ENCODE results near the gene TFAM. TPM values are rescaled to one million over a fixed set of nuclear protein-coding genes. Genes with fewer than 3 reads are reported as not detected.
"Not testable (repeated sequence)": the region's sequence is repeated elsewhere in the genome, so short reads cannot be mapped to it uniquely, and the experiment has no call there.

TFAM gene
- total RNA-seq, 2 experiments from 2014 or later = 108 to 112 TPM

DNA sequence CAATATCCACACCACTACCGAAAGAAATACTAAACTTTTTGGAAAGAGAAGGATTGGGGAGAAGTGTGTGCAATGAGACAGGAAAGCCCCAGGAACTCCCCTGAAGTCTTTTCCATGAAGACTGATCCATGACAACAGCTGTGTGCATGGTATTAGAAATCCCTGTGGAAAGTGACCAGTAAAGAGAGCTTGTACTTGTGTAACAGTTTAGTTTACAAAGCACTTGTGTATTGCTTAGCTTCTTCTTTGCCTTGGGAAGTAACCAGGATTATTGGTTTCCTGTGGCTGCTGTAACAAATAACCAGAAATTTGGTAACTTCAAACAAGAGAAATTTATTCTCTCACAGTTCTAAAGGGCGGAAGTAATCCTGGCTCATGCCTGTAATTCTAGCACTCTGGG lies 18.8 kb downstream of the TFAM start:
- Mint-ChIP-seq H3K36me3 (ENCODE audit: low read depth) (peaks cover 5% of the 10 kb centered on the region), H3K27me3 (no peaks in the 10 kb centered on the region), H3K4me1 (no peaks in the 10 kb centered on the region), H3K4me3 (no peak overlapping the region), H3K27ac (no peak overlapping the region), H3K9me3 (ENCODE audit: low read depth) (no peaks in the 10 kb centered on the region)
- ChIA-PET POLR2A (interaction anchor here (0.5 kb wide), 1 partner anchor 13 kb away, joined by 3 read pairs; no protein-coding TSS in a partner anchor), CTCF (no interaction called here)
- no peak for DNase-seq
- ATAC-seq = no peak
- intact Hi-C loops (cut with DNase I, micrococcal nuclease) = no loop called here

DNA sequence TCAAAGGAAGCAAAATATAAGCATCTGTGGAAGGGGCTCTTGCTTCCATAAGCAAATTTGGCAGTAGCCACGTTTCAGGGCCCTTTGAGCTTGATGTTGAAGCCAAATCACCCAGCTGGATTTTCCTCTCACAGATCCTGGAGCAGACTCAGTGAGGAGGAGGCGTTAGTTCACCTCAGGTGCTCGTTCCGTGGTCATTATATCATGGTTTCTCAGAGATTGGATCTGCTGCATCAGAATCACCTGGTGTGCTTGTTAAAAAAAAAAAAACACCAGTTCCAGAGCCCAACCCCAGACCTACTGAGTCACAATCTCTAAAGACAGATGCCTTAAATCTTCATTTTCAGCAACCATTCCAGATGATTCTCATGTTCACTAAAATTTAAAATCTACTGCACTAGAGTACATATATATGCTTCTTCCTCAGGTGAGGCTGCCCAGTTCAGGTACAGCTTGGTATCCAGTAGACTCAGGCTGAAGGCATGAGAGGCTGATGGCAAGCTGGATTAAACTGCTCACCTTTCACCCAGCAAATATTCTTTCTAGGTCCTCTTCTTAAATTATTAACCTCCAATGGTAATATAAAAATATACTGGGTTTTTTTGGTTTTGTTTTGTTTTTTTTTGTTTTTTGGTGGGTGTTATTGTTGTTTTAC lies 24.9 kb downstream of the TFAM start:
- no peaks in the 10 kb centered on the region for H3K4me1 Mint-ChIP-seq
- no peaks in the 10 kb centered on the region for H3K27me3 Mint-ChIP-seq
- H3K9me3 Mint-ChIP-seq (ENCODE audit: low read depth) = no peaks in the 10 kb centered on the region
- no peak overlapping the region for H3K27ac Mint-ChIP-seq
- CTCF ChIA-PET = interaction anchor here (0.7 to 1.0 kb wide), 2 partner anchors 59 to 903 kb away, joined by 3 read pairs; no protein-coding TSS in a partner anchor
- H3K4me3 Mint-ChIP-seq = no peak overlapping the region
- no peaks in the 10 kb centered on the region for H3K36me3 Mint-ChIP-seq (ENCODE audit: low read depth)
- intact Hi-C loops (cut with DNase I, micrococcal nuclease) = no loop called here
- POLR2A ChIA-PET = no interaction called here
- no peak for DNase-seq
- ATAC-seq = no peak

DNA sequence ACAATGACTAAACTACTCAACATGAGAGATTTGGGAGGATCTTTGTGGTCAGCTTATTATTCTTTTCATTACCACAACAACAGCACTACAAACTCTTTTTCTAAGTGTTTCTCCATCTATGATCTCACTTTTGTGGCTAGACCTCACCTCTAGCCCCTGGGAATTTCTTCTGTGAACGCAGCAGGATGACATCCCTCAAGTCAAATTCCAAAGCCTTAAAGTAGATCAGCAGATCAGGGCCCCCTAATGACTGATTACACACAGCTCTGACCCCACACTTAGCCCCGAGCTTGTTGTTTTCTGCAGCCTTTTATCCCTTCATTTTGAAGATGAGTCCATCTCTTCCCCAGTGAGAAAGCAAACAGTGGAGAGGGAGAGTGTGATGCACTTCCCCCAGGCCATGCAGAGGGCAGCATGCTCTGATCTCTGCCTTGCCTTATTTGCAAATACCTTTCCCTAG lies 27.3 kb downstream of the TFAM start:
- ATAC-seq (no peak), DNase-seq (no peak)
- no peaks in the 10 kb centered on the region for H3K9me3 Mint-ChIP-seq (ENCODE audit: low read depth)
- CTCF ChIA-PET = no interaction called here
- no peak overlapping the region for H3K27ac Mint-ChIP-seq
- POLR2A ChIA-PET = no interaction called here
- intact Hi-C loops (cut with DNase I, micrococcal nuclease) = no loop called here
- H3K4me1 Mint-ChIP-seq = no peaks in the 10 kb centered on the region
- H3K27me3 Mint-ChIP-seq = peaks cover 2% of the 10 kb centered on the region
- no peaks in the 10 kb centered on the region for H3K36me3 Mint-ChIP-seq (ENCODE audit: low read depth)
- no peak overlapping the region for H3K4me3 Mint-ChIP-seq

DNA sequence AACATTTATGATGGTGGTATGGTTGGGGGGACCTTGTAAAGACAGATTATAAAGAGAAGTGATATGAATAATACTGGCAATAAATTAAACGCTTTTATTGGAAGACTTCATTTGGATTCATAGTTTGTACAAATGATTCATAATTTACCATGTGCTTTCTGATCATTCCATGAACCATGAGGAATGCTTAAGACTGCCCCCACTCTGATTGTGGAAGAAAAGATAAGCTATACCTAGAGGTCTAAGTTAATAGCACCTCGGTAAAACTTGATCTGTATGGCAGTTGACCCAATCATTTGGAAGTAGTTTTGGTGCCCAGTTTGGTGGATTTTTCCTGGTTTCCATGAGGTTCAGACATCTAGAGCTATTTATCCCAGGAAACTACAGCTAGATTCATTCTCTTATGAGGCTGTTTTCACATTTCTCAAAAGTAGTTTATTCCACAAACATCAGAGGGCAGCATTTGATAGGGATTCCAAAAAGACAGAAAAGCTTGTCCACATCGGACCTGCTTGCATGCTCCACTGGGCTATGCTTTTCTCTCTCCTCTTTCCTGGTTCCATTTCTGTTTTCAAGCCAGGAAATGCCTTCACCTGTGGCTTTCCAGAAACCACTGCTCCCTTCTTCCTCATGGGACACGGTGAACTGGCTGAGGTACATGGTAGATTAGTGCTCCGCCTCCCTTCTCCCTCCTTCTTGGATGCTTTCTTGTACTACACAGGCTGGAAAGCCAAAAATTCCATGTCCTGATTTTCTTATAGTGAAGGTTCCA lies 29.2 kb downstream of the TFAM start:
- POLR2A ChIA-PET = no interaction called here
- H3K4me3 Mint-ChIP-seq = no peak overlapping the region

DNA sequence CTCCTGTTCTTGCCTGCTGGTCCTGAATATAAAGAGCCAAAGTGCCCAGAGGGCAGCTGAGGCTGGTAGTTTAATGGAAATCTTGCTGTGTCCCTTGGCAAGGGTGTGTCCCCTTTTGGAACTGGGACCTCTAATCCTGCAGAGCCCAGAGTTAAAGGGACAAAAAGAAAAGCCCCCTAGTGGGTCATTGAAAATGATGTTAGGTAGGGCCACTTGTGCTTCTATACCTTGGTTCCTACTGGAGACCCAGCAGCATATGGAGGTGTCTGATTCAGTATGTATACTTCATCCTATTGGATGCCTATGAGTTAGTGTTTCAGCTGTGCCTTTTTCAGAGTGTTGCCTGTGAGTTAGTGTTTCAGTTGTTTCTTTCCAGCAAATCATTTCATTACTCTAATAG lies 30.5 kb downstream of the TFAM start:
- H3K4me3 Mint-ChIP-seq = no peak overlapping the region
- DNase-seq = no peak
- no peak for ATAC-seq
- H3K9me3 Mint-ChIP-seq (ENCODE audit: low read depth) = no peaks in the 10 kb centered on the region
- peaks cover 2% of the 10 kb centered on the region for H3K36me3 Mint-ChIP-seq (ENCODE audit: low read depth)
- peaks cover 5% of the 10 kb centered on the region for H3K27me3 Mint-ChIP-seq
- POLR2A ChIA-PET = no interaction called here
- CTCF ChIA-PET = no interaction called here
- no peak overlapping the region for H3K27ac Mint-ChIP-seq
- H3K4me1 Mint-ChIP-seq = no peaks in the 10 kb centered on the region
- intact Hi-C loops (cut with DNase I, micrococcal nuclease) = no loop called here

More for the DNA sequence above, 29.2 kb downstream of the TFAM start:
- intact Hi-C loops (cut with DNase I, micrococcal nuclease) = no loop called here
- Mint-ChIP-seq H3K27ac (no peak overlapping the region), H3K27me3 (peaks cover 3% of the 10 kb centered on the region), H3K36me3 (ENCODE audit: low read depth) (peaks cover 2% of the 10 kb centered on the region), H3K9me3 (ENCODE audit: low read depth) (no peaks in the 10 kb centered on the region), H3K4me1 (no peaks in the 10 kb centered on the region)
- DNase-seq = no peak
- ATAC-seq = no peak
- CTCF ChIA-PET = no interaction called here

DNA sequence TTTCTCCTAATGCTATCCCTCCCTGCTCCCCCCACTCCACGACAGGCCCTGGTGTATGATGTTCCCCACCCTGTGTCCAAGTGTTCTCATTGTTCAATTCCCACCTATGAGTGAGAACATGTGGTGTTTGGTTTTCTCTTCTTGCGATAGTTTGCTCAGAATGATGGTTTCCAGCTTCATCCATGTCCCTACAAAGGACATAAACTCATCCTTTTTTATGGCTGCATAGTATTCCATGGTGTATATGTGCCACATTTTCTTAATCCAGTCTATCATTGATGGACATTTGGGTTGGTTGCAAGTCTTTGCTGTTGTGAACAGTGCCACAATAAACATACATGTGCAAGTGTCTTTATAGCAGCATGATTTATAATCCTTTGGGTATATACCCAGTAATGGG lies 32.7 kb downstream of the TFAM start:
- H3K36me3 Mint-ChIP-seq (ENCODE audit: low read depth); DNase-seq; H3K27me3 Mint-ChIP-seq; H3K4me1 Mint-ChIP-seq; CTCF ChIA-PET; intact Hi-C loops (cut with DNase I, micrococcal nuclease); ATAC-seq; H3K4me3 Mint-ChIP-seq; H3K27ac Mint-ChIP-seq; POLR2A ChIA-PET; H3K9me3 Mint-ChIP-seq (ENCODE audit: low read depth): not testable (repeated sequence)

DNA sequence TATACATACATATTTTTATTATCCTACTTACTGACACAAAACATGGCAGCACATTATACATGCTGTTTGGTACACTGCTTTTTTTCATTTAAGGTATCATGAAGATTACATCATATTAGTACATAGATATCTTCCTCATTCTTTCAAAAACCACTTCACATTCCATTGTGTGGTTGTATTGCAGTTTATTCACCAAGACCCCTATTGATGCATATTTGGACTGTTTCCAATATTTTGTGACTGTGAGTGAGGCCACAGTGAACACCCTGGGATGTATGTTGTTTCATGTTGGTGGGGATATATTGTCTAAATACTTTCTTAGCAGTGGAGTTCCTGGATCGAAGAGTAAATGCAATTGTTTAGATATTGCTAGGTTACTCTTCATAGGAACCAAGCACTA lies 39.0 kb downstream of the TFAM start:
- Mint-ChIP-seq H3K36me3 (ENCODE audit: low read depth) (peaks cover 2% of the 10 kb centered on the region), H3K4me3 (no peak overlapping the region), H3K27me3 (peaks cover 8% of the 10 kb centered on the region), H3K4me1 (no peaks in the 10 kb centered on the region), H3K9me3 (ENCODE audit: low read depth) (peaks cover 7% of the 10 kb centered on the region), H3K27ac (no peak overlapping the region)
- ChIA-PET CTCF (no interaction called here), POLR2A (no interaction called here)
- DNase-seq = no peak
- intact Hi-C loops (cut with DNase I, micrococcal nuclease) = no loop called here
- no peak for ATAC-seq

DNA sequence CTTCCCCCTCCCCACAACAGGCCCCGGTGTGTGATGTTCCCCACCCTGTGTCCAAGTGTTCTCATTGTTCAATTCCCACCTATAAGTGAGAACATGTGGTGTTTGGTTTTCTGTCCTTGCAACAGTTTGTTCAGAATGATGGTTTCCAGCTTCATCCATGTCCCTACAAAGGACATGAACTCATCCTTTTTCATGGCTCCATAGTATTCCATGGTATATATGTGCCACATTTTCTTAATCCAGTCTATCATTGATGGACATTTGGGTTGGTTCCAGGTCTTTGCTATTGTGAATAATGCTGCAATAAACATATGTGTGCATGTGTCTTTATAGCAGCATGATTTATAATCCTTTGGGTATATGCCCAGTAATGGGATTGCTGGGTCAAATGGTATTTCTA lies 43.2 kb downstream of the TFAM start:
- intact Hi-C loops (cut with DNase I, micrococcal nuclease); H3K9me3 Mint-ChIP-seq (ENCODE audit: low read depth); POLR2A ChIA-PET; H3K27me3 Mint-ChIP-seq; H3K4me3 Mint-ChIP-seq; H3K36me3 Mint-ChIP-seq (ENCODE audit: low read depth); DNase-seq; ATAC-seq; H3K4me1 Mint-ChIP-seq; H3K27ac Mint-ChIP-seq: not testable (repeated sequence)
- CTCF ChIA-PET = interaction anchor here (0.7 kb wide), 1 partner anchor 1000 kb away, joined by 3 read pairs; no protein-coding TSS in a partner anchor

DNA sequence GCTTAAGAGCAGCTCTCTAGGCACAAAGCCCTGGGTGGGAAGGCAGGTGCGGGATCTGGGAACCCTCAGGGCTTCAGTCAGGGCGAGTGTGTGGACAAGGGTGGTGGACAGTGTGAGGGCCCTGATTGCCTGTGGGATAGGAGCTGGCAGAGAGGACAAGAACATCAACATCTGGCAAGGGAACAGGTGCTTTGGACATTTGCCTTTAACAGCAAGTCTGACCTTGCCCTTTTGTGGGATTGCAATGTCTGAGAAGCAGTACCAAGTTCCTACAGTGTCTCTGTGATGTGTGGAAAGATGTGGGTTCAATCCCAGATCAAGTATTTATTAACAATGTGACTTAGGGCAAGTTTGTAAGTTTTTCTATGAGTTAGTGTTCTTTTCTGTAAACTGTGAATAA lies 46.7 kb downstream of the TFAM start:
- DNase-seq (no peak), ATAC-seq (no peak)
- Mint-ChIP-seq H3K36me3 (ENCODE audit: low read depth) (no peaks in the 10 kb centered on the region), H3K9me3 (ENCODE audit: low read depth) (no peaks in the 10 kb centered on the region), H3K4me3 (no peak overlapping the region), H3K27ac (no peak overlapping the region), H3K4me1 (peaks cover 14% of the 10 kb centered on the region), H3K27me3 (peaks cover 10% of the 10 kb centered on the region)
- POLR2A ChIA-PET = no interaction called here
- CTCF ChIA-PET = interaction anchor here (0.7 kb wide), 1 partner anchor 1442 kb away, joined by 3 read pairs; no protein-coding TSS in a partner anchor
- intact Hi-C loops (cut with DNase I, micrococcal nuclease) = no loop called here

DNA sequence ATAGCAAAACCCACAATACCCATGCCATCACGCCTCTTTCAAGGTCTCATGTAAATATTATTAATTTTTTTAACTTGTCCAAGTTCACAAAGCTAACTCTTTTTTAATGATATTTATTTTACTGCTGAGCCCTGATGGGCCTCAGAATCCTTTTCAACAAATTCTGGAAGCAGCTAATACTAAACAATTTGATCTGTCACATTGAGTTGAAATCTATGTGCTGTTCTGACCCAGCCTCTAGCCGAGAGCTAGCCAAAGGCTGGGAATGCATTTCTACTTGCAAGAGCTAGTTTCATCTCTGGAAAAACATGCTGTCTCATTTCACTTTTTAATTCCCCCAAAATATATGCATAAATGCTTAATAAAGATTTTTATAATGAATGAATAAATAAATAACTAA lies 47.9 kb downstream of the TFAM start:
- peaks cover 14% of the 10 kb centered on the region for H3K4me1 Mint-ChIP-seq
- no peak for ATAC-seq
- no peak overlapping the region for H3K27ac Mint-ChIP-seq
- peaks cover 10% of the 10 kb centered on the region for H3K27me3 Mint-ChIP-seq
- DNase-seq = no peak
- intact Hi-C loops (cut with DNase I, micrococcal nuclease) = no loop called here
- H3K36me3 Mint-ChIP-seq (ENCODE audit: low read depth) = no peaks in the 10 kb centered on the region
- POLR2A ChIA-PET = no interaction called here
- no peak overlapping the region for H3K4me3 Mint-ChIP-seq
- no peaks in the 10 kb centered on the region for H3K9me3 Mint-ChIP-seq (ENCODE audit: low read depth)
- CTCF ChIA-PET = interaction anchor here (0.7 to 1.0 kb wide), 2 partner anchors 13 to 397 kb away, joined by 3 read pairs; no protein-coding TSS in a partner anchor

DNA sequence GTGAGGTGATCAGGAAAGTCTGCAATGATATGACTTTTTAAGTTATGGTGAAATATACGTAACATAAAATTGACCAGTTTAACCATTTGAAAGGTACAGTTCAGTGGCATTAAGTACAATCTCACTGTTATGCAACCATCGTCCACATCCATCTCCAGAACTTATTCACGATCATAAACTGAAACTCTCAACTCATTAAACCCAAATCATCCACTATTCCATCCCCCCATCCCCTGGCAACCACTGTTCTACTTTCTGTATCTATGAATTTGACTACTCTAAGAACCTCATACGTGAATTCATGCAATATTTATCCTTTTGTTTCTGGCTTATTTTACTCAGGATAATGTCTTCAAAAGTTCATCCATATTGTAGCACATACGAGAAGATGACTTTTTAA lies 48.4 kb downstream of the TFAM start:
- Mint-ChIP-seq H3K36me3 (ENCODE audit: low read depth) (no peaks in the 10 kb centered on the region), H3K9me3 (ENCODE audit: low read depth) (no peaks in the 10 kb centered on the region), H3K27ac (no peak overlapping the region), H3K27me3 (peaks cover 10% of the 10 kb centered on the region), H3K4me3 (no peak overlapping the region), H3K4me1 (peaks cover 14% of the 10 kb centered on the region)
- CTCF ChIA-PET = no interaction called here
- no peak for DNase-seq
- POLR2A ChIA-PET = no interaction called here
- intact Hi-C loops (cut with DNase I, micrococcal nuclease) = no loop called here
- no peak for ATAC-seq

Measured in activated CD4-positive, alpha-beta T cell treated with anti-CD3 and anti-CD28 coated beads for 36 hours (primary cell).